Rectal smooth muscle tissue (tissue), 1 donor: ENCODE measurements around the gene DDHD1.

ENCODE experiments used
- H3K27ac ChIP-seq: one replicate; pipeline ENCODE4 v1.7.0; 2013; ENCODE audit warnings: low read depth, low read length, inconsistent platforms
- H3K27me3 ChIP-seq: one replicate; pipeline ENCODE4 v1.7.0; 2013; ENCODE audit warnings: low read length; ENCODE audit not compliant: control insufficient read depth, insufficient read depth
- H3K36me3 ChIP-seq: one replicate; pipeline ENCODE4 v1.7.0; 2013; ENCODE audit warnings: low read length; ENCODE audit not compliant: control insufficient read depth, insufficient read depth
- H3K4me1 ChIP-seq: one replicate; pipeline ENCODE4 v1.7.0; 2013; ENCODE audit warnings: low read length; ENCODE audit not compliant: control insufficient read depth, insufficient read depth
- H3K4me3 ChIP-seq: one replicate; pipeline ENCODE4 v1.7.0; 2013; ENCODE audit warnings: low read length
- H3K9ac ChIP-seq: one replicate; pipeline ENCODE4 v1.7.0; 2013; ENCODE audit warnings: low read length

Gene DDHD1

GRCh38 chr14:52992236-52992870 is 160.8 kb downstream of the DDHD1 start:
- H3K9ac ChIP-seq, result no peak overlapping the region
- H3K4me1 ChIP-seq, result no peaks in the 10 kb centered on the region
- no peaks in the 10 kb centered on the region for H3K27me3 ChIP-seq
- no peaks in the 10 kb centered on the region for H3K36me3 ChIP-seq
- no peak overlapping the region for H3K4me3 ChIP-seq
- H3K27ac ChIP-seq, result no peak overlapping the region

GRCh38 chr14:52988139-52988538 is 165.0 kb downstream of the DDHD1 start:
- no peak overlapping the region for H3K4me3 ChIP-seq
- H3K27ac ChIP-seq, result no peak overlapping the region
- no peak overlapping the region for H3K9ac ChIP-seq
- H3K27me3 ChIP-seq, result no peaks in the 10 kb centered on the region
- H3K4me1 ChIP-seq, result no peaks in the 10 kb centered on the region
- no peaks in the 10 kb centered on the region for H3K36me3 ChIP-seq

- H3K27ac ChIP-seq, result no peak overlapping the region
- H3K27me3 ChIP-seq, result no peaks in the 10 kb centered on the region
- no peaks in the 10 kb centered on the region for H3K36me3 ChIP-seq
- no peak overlapping the region for H3K9ac ChIP-seq
- H3K4me3 ChIP-seq, result no peak overlapping the region
- no peaks in the 10 kb centered on the region for H3K4me1 ChIP-seq
These were observed 165.6 kb downstream of the DDHD1 start for GRCh38 chr14:52987514-52987913.

GRCh38 chr14:52987042-52987441 is 166.1 kb downstream of the DDHD1 start:
- Histone ChIP-seq H3K36me3 (no peaks in the 10 kb centered on the region), H3K4me3 (no peak overlapping the region), H3K27ac (no peak overlapping the region), H3K9ac (no peak overlapping the region), H3K4me1 (no peaks in the 10 kb centered on the region), H3K27me3 (no peaks in the 10 kb centered on the region)
